ENCODE data around the gene C16orf74. TPM values are rescaled to one million over a fixed set of nuclear protein-coding genes. Genes with fewer than 3 reads are reported as not detected.

Gene C16orf74
- total RNA-seq, 1 experiment from 2014 or later: 13.4 TPM

DNA sequence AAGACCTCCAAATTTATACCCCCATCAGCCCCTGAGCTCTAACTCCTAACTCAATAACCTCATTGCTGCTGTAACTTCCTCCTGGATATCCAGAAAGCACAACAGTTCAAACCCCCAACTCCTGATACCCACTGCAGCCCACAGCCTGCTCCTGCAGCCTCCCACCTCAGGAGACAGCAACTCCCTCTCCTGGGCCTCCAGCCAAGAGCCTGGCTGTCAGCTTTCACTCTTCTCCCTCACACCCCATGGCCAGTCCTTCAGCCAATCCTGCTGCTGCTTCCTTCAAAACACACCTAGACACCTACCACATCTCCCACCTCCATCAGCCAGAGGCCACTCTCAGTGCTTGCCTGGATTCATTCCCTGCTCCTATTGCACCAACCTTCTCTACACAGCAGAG lies 67.5 kb downstream of the C16orf74 start:
- DNase-seq (ENCODE audit: low spot score): no peak
- in situ Hi-C loops (cut with HindIII; ENCODE audit: low sequenced_read_pairs): no loop called here

DNA sequence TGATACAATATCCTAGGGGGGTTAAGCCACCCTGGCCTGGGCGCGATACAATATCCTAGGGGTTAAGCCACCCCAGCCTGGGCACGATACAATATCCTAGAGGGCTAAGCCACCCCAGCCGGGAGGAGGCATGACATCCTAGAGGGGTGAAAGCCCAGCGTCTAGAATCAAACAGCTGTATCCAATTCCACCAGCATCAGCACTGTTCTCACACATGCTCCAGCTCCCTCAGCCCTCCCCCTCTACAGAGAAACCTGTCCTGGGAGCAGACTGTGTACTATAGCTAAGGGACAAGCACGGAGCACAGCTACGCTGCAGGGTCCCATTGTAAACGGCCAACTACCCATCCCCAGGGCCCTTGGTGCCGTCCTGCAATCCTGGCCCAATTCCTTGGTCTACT lies 68.4 kb downstream of the C16orf74 start:
- DNase-seq (ENCODE audit: low spot score): no peak
- in situ Hi-C loops (cut with HindIII; ENCODE audit: low sequenced_read_pairs): no loop called here

DNA sequence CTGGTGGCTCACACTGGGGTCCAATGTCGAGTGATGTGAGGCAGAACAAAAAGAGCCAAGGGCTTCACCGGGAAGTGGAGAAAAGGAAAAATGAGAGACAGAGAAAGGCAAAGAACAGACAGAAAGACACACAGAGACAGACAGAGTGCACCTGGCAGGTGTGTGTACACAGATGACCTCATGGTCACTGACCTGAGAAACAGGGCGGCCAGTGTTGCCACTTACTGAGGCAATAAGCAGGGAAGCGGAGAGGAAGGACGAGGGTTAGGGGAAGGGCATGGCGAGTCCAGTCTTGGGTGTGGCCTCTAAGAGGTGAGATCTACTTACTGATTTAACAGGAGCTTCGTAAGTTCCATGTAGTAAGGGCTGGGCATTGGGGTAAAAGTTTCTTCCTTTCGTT lies 69.6 kb downstream of the C16orf74 start:
- in situ Hi-C loops (cut with HindIII; ENCODE audit: low sequenced_read_pairs): no loop called here
- DNase-seq (ENCODE audit: low spot score): no peak

DNA sequence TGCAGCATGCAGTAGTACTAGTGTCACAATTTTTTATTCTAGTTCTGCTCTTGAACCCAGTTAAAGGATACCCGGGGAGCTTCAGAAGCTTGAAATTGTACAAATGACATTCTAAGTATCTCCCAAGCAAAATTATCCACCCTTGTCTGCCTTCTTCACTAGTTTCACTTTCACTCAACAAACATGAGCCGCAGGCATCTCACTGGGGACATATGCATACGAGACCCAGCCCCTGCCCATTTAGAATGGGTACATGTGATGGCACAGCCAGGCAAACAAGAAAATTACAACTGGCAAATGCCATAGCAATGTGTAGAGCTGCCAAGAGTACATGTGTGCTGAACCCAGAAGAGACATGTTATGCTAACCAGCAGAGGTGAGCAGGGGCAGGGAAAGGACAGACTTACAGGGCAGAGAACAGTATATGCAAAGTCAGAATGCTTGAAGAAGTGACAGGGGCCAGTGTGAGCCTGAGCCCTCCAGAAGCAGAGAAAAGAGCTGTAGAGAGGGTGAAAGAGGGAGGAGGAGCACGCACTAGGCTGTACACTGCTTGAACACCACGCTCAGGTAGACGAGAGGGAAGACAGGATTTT lies 70.4 kb downstream of the C16orf74 start:
- in situ Hi-C loops (cut with HindIII; ENCODE audit: low sequenced_read_pairs): no loop called here
- no peak for DNase-seq (ENCODE audit: low spot score)

DNA sequence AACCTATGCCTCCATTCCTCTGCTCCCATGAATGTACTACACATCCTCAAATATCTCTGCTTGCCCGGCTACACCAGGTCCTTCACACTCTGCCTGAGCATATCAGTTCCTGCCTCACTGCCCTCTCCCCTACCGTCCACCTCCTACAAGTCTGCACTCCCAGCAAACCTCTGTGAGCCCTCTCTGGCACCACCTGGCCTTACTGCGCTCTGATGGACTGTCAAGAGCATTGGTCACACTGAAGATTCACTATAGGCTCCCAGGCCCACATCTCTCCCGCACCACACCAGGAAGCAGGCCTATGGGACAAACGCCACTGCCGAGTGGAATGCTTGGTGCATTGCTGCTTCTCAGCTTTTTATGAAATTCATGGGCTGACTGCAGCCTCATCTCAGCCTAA lies 71.0 kb downstream of the C16orf74 start:
- DNase-seq (ENCODE audit: low spot score): no peak

DNA sequence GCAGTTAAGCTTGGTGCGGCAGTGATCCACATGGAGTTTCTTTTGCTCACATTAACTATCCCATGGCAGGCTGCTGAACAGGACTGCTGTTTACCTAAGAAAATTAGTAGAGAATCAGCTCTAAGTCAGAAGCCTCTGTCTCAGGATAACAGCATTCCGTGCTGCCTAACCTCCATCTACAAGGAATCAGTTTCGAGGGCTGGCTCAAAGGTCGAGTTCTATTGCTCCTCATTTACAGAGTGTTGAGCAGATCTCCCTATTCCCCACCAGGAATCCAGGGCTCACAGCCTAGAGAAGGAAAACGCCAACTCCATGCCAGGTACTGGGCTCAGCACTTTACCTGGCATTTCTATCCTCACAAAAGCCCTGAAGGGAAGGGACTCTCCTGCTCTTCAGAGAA lies 72.1 kb downstream of the C16orf74 start:
- in situ Hi-C loops (cut with HindIII; ENCODE audit: low sequenced_read_pairs): no loop called here
- DNase-seq (ENCODE audit: low spot score): no peak

More for the DNA sequence above, 71.0 kb downstream of the C16orf74 start:
- in situ Hi-C loops (cut with HindIII; ENCODE audit: low sequenced_read_pairs): no loop called here

DNA sequence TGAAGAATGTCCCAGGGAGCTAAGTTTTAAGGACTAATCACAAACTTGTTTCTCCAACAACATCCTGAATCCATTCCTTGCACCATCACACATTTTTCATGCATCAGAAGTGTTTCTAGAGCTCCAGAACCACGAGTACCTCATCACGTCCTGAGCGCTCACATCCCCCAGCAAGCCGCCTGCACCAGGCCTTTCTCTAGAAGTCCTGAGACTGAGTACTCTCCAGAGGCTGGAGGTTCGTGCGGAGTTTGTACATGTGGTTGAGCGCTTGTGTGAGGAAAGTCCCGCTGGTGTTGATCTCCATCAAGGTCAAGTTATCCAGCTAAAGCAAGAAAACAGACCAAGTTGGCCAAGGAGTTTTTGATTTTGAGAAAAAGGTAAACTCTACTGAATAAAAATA lies 72.9 kb downstream of the C16orf74 start:
- no peak for DNase-seq (ENCODE audit: low spot score)
- in situ Hi-C loops (cut with HindIII; ENCODE audit: low sequenced_read_pairs): no loop called here

DNA sequence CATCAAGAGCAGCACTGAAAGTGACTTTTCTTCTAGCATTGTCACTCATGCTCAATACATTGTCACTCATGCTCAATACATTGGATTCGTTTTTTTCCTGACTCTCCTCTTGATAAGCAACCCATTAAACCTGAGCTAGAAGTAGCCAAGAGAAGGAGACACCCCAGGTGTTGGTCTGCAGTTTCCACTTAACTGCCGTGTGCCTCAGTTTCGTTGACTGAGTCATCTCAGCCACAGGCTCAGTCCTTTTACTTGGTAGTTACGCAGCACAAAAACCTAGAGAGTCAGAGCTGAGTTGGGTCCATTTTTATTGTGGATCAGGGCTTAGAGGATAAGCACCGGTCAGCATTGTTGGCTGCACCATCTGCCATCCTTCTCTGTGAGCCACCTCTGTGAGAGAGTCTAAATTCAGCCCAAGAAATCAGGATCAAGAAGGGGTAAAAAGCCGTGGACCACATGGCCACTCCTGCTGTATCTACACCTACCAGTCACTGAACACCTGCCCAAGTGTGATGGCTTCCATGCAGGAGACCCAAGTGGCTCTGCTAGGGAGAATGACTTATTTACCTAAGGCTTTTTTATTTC lies 73.4 kb downstream of the C16orf74 start:
- DNase-seq (ENCODE audit: low spot score): no peak
- in situ Hi-C loops (cut with HindIII; ENCODE audit: low sequenced_read_pairs): no loop called here

DNA sequence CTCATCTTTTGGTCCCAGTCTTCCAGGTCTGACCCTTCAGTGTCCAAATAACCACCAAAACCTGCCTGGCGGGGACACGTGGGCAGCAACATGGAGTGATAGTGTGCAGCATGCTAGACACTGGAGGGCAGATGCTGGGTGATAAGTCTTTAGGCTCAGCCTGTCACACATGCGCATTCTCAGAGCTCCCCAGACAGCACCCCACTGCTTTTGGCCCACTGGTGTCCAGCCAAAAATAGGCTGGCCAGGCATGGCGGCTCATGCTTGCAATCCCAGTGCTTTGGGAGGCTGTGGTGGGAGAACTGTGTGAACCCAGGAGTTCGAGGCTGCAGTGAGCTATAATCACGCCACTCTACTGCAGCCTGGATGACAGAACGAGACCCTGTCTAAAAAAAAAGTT lies 74.4 kb downstream of the C16orf74 start:
- in situ Hi-C loops (cut with HindIII; ENCODE audit: low sequenced_read_pairs): no loop called here

DNA sequence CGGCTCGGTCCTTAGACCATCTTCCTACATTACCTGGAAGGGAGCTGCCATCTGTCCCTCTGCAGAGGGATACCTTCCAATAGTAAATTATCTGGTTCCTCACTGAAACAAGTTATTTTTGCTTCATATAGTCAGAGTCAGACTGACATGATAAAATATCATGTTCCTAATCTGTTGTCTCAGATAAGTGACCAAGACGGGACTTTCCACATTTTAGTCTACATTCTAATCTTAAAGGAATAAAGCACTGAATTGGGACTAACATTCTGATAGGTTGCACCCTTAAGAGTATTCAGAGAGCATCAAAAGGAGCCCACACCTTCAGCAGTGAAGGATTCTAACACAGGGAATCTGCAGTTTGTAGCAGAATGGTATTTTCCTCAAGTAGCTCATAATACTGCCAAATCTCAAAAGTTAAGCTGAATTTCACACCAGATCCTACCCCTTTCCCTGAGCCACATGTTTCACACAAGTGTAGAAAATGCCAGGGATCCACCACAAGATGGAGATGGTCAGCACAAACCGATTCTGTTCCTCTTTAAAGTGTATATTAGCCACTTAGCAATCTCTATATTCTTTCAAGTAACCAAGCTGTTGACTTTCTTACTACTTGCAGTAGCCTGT lies 75.5 kb downstream of the C16orf74 start:
- in situ Hi-C loops (cut with HindIII; ENCODE audit: low sequenced_read_pairs): no loop called here
- peak; percentile 56 for DNase-seq (ENCODE audit: low spot score)

More for the DNA sequence above, 74.4 kb downstream of the C16orf74 start:
- no peak for DNase-seq (ENCODE audit: low spot score)

DNA sequence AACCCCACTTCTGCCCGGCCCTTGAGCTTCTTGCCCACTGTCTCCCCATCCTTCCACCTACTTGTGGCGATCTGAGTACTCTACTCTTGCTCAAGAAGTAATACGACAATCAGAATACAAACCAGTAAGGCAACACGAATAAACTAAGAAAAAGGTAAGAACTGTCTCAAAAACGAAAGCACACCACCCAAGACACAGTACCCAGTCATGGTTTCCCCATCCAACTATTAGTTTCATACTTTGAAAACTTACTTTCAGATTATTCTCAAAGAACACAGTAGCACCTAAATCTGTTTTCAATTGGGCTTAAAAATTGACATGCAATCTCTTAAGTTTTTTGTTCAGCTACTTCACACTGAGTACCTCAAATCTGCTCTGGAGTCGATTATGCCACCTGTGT lies 76.1 kb downstream of the C16orf74 start:
- in situ Hi-C loops (cut with HindIII; ENCODE audit: low sequenced_read_pairs): no loop called here
- DNase-seq (ENCODE audit: low spot score): no peak

DNA sequence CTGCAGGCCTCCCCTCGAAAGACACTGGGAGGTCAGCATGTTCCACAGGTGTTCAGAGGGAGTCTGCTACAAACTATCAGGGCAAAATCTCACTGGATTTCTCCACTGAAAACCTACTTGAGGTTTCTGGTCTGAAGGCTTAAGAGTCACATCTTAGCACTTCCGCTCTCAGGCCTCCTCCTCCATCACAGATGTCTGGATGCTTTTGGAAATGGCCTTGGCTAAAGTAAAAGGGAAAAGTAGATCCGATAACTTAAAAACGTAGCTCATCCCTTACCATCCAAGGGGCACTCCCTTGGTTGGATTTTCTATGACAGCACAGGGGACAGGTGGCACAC lies 76.5 kb downstream of the C16orf74 start:
- in situ Hi-C loops (cut with HindIII; ENCODE audit: low sequenced_read_pairs): no loop called here
- no peak for DNase-seq (ENCODE audit: low spot score)

DNA sequence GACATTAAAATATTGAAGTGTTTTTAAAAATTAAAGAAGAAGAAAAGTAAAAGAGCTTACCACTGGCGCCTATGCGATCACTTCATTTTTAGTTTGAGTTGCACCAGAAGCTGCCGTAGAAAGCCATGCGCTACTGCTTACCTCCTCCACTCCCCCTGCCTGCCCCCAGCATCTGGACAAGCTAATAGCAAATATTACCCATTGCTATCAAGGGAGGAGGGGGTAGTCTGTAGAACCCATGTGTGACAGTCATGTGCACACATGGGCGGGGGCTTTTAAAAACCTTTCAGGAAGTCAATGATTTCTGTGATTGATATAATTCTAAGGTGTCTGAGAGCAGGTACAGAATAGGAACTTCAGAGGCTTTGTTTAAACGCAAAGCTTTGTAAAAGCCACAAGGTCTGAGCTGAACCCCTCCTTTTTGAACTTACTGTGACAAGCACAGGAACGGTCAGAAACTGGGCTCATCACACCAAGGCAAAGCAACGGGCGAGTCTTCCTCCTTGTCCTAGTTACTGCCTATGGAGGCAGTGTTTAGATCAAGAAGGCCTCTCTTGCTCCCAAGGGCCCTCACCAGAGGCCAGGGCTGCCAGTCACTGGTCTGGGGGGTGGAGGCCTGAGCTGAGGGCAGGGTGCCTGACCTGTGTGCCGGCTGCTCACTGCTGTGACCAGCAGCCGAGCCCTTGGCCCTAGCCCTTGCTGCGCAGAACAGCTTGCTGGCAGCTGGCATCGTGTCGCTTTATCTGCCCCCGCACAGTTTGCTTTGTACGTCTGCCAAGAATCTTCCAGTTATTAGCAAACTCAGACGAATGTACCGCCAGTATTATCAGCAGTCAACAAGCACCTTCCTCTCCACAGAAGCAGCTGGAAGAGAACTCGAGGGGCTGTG lies 77.1 kb downstream of the C16orf74 start:
- DNase-seq (ENCODE audit: low spot score): peak; percentile 63
- in situ Hi-C loops (cut with HindIII; ENCODE audit: low sequenced_read_pairs): no loop called here

DNA sequence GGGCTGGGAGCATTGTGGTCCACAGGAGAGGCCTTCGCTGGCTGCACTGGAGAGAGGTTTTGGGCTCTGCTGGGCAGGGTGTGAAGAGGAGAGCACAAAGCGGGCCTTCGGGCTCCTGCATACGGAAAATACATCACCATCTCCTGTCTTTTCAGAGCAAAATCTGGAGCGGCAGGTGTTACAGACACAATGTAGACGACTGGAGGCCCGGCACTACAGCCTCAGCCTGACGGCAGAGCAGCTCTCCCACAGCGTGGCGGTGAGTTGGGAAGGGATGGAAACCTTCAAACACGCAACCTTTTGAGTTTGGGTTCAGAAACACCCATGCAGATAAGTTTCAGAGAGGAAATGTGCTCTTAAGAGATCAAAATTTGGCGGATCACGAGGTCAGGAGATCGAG lies 80.1 kb downstream of the C16orf74 start:
- in situ Hi-C loops (cut with HindIII; ENCODE audit: low sequenced_read_pairs): no loop called here
- DNase-seq (ENCODE audit: low spot score): no peak

DNA sequence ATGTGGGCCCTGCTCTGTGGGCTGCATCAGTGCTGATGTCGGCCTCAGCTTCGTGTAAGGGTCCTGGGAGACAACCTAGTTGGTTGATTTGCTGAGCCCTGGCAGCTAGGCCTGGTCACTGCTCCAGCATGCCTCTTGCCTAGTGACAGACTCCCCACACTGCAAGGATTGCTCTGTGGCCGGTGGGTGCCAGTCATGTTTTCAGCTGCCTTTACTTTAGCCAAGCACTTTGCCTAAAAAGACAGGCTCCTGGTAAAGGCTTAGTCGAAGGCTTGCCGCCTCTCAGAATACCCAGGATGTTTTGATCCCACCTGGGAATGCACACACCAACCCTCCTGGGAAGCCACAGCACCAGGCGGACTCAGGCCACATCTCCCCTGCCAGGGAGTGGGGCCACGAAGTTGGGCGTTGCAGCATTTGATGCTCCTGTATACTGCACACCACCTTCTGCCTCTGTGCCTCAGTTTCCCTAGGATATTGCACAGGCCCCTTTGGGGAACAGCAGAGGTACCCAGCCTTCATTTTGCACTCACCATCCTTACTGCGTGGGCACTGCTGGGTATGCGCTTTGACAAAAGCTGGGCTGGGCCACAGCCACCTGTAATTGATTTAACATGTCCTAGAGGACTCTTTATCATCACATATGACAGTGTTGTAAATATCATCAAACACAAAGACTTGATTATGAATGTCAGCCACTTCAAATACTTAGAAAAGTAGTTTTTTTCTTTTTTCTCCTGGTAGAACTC lies 82.0 kb downstream of the C16orf74 start:
- in situ Hi-C loops (cut with HindIII; ENCODE audit: low sequenced_read_pairs): no loop called here
- no peak for DNase-seq (ENCODE audit: low spot score)

DNA sequence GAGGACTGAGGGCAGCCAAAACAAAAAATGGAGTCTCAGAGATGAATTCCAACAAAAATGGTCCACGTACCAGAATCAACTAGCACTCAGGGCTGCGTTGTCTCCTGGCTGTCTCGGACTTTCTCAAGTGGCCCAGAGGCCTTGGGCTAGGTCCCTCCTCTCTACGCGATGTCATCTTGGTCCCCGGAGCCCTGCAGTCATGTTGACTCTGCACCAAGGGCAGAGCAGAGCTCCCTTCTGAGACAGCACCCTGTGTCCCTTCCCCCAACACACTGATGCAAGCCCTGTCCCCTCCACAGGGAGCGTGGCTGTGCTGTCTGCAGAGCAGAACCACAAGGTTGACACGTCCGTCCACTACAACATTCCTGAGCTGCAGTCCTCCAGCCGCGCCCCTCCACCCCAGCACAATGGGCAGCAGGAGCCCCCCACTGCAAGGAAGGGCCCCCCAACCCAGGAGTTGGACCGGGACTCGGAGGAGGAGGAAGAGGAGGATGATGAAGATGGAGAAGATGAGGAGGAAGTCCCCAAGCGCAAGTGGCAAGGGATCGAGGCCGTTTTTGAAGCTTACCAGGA lies 83.0 kb downstream of the C16orf74 start:
- no peak for DNase-seq (ENCODE audit: low spot score)
- in situ Hi-C loops (cut with HindIII; ENCODE audit: low sequenced_read_pairs): no loop called here

DNA sequence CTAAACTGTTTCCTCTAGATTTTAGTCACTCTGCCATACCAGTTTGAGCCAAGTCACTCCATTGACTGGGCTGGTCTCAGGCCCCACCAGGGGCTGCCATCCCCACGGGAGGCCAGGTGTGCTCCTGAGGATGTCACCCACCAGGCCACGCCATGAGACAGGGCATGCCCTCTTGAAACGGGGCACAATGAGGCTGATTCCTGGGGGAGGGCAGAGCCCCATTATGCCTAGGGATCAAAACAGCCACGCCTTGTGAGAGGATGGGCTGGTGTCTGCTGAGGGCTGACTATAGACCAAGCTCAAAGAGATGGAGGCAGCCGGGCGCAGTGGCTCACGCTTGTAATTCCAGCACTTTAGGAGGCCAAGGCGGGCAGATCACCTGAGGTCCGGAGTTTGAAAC lies 83.6 kb downstream of the C16orf74 start:
- in situ Hi-C loops (cut with HindIII; ENCODE audit: low sequenced_read_pairs): no loop called here
- no peak for DNase-seq (ENCODE audit: low spot score)

DNA sequence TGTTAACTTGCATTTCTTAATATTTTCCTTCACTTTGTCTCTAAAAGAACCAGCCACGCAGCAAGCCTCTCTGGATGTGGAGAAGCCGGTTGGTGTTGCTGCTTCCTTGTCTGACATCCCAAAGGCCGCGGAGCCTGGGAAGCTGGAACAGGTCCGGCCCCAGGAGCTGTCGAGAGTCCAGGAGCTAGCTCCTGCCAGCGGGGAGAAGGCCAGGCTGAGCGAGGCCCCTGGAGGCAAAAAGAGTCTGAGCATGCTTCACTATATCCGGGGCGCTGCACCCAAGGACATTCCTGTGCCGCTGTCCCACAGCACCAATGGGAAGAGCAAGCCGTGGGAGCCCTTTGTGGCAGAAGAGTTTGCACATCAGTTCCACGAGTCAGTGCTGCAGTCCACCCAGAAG lies 85.0 kb downstream of the C16orf74 start:
- in situ Hi-C loops (cut with HindIII; ENCODE audit: low sequenced_read_pairs): no loop called here
- DNase-seq (ENCODE audit: low spot score): no peak

DNA sequence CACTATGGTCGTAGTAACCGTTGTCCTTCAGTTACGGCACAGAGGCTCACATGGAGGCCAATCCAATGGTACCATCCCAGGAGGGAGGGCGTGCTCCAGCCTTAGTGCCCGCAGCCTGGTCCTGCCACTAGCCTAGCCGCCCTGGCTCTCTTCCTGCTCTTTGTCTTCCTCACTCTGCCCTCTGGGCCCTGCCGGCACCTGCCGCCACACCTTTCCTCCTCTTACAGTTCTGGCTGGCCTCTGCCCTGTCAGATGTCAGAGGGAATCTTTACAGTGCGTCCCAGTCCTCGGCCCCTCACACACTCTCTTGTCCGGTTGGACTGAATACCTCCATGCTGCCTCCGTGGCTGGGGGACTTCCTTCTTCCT lies 85.5 kb downstream of the C16orf74 start:
- in situ Hi-C loops (cut with HindIII; ENCODE audit: low sequenced_read_pairs): no loop called here
- no peak for DNase-seq (ENCODE audit: low spot score)
